ENCODE data around the gene KCNAB2. TPM values are rescaled to one million over a fixed set of nuclear protein-coding genes. Genes with fewer than 3 reads are reported as not detected.

Gene KCNAB2
- total and polyA plus RNA-seq, 4 donors = 1.8 to 5.9 (median 4.5) TPM

DNA sequence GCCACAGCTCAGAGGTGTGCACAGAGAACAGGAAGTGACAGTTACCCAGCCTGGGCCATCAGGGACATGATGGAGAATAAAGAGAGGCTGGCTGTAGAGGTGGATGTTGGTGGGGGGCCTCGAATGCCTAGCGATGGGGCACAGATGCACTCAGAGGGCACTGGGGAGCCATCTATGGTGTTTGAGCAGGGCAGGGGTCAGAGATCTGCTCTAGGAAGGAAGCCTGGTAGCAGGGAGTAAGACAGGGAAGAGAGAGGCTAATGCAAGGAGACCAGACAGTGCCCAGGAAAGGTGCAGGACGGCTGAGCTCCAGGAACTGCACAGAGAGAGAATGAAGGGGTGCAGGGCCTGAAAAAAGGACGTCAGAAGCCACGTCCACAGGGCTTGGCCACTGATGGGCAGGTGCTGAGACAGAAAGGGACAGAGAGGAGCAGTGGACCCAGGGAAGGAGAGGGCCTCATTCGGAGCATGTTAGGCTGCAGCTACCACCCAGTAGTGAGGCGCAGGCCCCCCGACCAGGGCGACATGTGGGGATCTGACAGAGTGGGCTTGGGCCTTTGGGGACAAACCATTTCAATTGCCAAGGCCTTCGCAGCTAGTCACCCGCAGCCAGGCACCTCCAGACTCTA lies 1.1 kb upstream of the KCNAB2 start:
- no peaks in the 10 kb centered on the region for H3K27me3 ChIP-seq (ENCODE audit: control insufficient read depth in 4 of 4, insufficient read depth in 4 of 4, low read length in 3 of 4)
- no peaks in the 10 kb centered on the region for H3K4me1 ChIP-seq (ENCODE audit: control insufficient read depth in 4 of 4, insufficient read depth in 4 of 4, low read length in 3 of 4)
- no peaks in the 10 kb centered on the region for H3K36me3 ChIP-seq (ENCODE audit: control insufficient read depth in 4 of 4, insufficient read depth in 3 of 4, low read depth in 1 of 4, low read length in 3 of 4)
- TF ChIP-seq RAD21 (IDR thresholded peaks at IDR 0.05) (no peak), HNF4A (conservative IDR thresholded peaks at IDR 0.05) (no peak)
- 86% methylated on average over 11 of the region's 11 CpGs for WGBS
- no peak for DNase-seq (ENCODE audit: low spot score)
- no peak overlapping the region for H3K9ac ChIP-seq (ENCODE audit: low read depth in 1 of 2, low read length in 2 of 2)
- no peak overlapping the region for H3K27ac ChIP-seq (ENCODE audit: low read depth in 1 of 2, low read length in 2 of 2)
- H3K9me3 ChIP-seq (ENCODE audit: control insufficient read depth in 4 of 4, low read length in 3 of 4) = no peaks in the 10 kb centered on the region
- H3K4me3 ChIP-seq (ENCODE audit: low read depth in 1 of 3, low read length in 3 of 3) = no peak overlapping the region

DNA sequence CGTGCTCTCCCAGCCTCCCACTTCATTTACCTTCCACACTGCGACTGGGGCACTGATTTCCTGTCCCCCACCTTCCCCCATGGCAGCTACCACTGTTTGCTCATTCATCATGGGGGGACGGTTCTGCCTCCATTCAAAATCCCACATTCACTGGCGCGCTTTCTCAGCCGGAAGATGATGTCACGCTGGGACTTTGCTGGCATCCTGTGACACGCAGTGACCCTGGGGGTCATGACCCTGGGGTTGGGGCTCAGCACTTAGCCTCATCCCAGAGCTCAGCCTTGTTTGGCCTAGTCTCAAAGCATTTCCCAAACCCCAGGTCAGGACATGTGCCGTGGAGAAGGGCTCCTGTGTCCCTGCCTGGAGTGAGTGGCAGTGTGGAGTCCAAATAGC lies 582 bp upstream of the KCNAB2 start:
- Histone ChIP-seq H3K27me3 (ENCODE audit: control insufficient read depth in 4 of 4, insufficient read depth in 4 of 4, low read length in 3 of 4) (no peaks in the 10 kb centered on the region), H3K9me3 (ENCODE audit: control insufficient read depth in 4 of 4, low read length in 3 of 4) (no peaks in the 10 kb centered on the region), H3K36me3 (ENCODE audit: control insufficient read depth in 4 of 4, insufficient read depth in 3 of 4, low read depth in 1 of 4, low read length in 3 of 4) (no peaks in the 10 kb centered on the region), H3K4me3 (ENCODE audit: low read depth in 1 of 3, low read length in 3 of 3) (no peak overlapping the region), H3K9ac (ENCODE audit: low read depth in 1 of 2, low read length in 2 of 2) (no peak overlapping the region), H3K27ac (ENCODE audit: low read depth in 1 of 2, low read length in 2 of 2) (no peak overlapping the region), H3K4me1 (ENCODE audit: control insufficient read depth in 4 of 4, insufficient read depth in 4 of 4, low read length in 3 of 4) (no peaks in the 10 kb centered on the region)
- WGBS = 83% methylated on average over 9 of the region's 9 CpGs
- TF ChIP-seq FOXA1 (IDR thresholded peaks at IDR 0.05) (no peak), RXRA (IDR thresholded peaks at IDR 0.05) (no peak), FOXA2 (IDR thresholded peaks at IDR 0.05) (no peak), HNF4G (IDR thresholded peaks at IDR 0.05) (no peak), NR2F2 (IDR thresholded peaks at IDR 0.05) (no peak), RAD21 (IDR thresholded peaks at IDR 0.05) (no peak), JUND (IDR thresholded peaks at IDR 0.05) (no peak), MAX (IDR thresholded peaks at IDR 0.05) (no peak)
- TF ChIP-seq, protein P1, sequence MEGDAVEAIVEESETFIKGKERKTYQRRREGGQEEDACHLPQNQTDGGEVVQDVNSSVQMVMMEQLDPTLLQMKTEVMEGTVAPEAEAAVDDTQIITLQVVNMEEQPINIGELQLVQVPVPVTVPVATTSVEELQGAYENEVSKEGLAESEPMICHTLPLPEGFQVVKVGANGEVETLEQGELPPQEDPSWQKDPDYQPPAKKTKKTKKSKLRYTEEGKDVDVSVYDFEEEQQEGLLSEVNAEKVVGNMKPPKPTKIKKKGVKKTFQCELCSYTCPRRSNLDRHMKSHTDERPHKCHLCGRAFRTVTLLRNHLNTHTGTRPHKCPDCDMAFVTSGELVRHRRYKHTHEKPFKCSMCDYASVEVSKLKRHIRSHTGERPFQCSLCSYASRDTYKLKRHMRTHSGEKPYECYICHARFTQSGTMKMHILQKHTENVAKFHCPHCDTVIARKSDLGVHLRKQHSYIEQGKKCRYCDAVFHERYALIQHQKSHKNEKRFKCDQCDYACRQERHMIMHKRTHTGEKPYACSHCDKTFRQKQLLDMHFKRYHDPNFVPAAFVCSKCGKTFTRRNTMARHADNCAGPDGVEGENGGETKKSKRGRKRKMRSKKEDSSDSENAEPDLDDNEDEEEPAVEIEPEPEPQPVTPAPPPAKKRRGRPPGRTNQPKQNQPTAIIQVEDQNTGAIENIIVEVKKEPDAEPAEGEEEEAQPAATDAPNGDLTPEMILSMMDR (IDR thresholded peaks at IDR 0.05; ENCODE audit: low read depth, low read length, missing input control) = no peak
- TF ChIP-seq, protein P2, sequence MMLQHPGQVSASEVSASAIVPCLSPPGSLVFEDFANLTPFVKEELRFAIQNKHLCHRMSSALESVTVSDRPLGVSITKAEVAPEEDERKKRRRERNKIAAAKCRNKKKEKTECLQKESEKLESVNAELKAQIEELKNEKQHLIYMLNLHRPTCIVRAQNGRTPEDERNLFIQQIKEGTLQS (IDR thresholded peaks at IDR 0.05) = no peak
- no peak for DNase-seq (ENCODE audit: low spot score)

DNA sequence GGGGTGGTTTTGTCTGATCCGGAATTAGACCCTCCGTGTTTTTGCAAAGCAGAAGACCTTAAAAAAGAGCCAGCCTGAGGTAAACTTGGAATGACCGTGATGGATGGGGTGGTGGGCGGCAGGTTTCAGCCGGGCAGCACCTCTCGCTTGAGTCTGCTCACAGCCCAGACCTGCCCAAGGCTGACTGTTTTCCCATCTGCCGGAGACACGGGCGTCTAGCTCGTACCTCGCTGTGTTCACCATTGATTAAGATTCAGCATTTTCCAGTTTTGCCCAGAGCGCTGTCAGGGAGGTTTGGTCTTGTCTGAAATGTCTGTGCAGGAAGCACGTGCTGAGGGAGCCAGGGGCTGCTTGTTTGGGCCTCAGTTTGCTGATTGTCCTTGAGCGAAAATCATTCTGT lies 591 bp downstream of the KCNAB2 start:
- Histone ChIP-seq H3K4me1 (ENCODE audit: control insufficient read depth in 4 of 4, insufficient read depth in 4 of 4, low read length in 3 of 4) (no peaks in the 10 kb centered on the region), H3K36me3 (ENCODE audit: control insufficient read depth in 4 of 4, insufficient read depth in 3 of 4, low read depth in 1 of 4, low read length in 3 of 4) (no peaks in the 10 kb centered on the region), H3K4me3 (ENCODE audit: low read depth in 1 of 3, low read length in 3 of 3) (no peak overlapping the region), H3K27ac (ENCODE audit: low read depth in 1 of 2, low read length in 2 of 2) (no peak overlapping the region), H3K9me3 (ENCODE audit: control insufficient read depth in 4 of 4, low read length in 3 of 4) (no peaks in the 10 kb centered on the region), H3K27me3 (ENCODE audit: control insufficient read depth in 4 of 4, insufficient read depth in 4 of 4, low read length in 3 of 4) (no peaks in the 10 kb centered on the region), H3K9ac (ENCODE audit: low read depth in 1 of 2, low read length in 2 of 2) (no peak overlapping the region)
- 86% methylated on average over 14 of the region's 14 CpGs for WGBS
- TF ChIP-seq, protein P2 (IDR thresholded peaks at IDR 0.05) = no peak
- TF ChIP-seq, protein P3, sequence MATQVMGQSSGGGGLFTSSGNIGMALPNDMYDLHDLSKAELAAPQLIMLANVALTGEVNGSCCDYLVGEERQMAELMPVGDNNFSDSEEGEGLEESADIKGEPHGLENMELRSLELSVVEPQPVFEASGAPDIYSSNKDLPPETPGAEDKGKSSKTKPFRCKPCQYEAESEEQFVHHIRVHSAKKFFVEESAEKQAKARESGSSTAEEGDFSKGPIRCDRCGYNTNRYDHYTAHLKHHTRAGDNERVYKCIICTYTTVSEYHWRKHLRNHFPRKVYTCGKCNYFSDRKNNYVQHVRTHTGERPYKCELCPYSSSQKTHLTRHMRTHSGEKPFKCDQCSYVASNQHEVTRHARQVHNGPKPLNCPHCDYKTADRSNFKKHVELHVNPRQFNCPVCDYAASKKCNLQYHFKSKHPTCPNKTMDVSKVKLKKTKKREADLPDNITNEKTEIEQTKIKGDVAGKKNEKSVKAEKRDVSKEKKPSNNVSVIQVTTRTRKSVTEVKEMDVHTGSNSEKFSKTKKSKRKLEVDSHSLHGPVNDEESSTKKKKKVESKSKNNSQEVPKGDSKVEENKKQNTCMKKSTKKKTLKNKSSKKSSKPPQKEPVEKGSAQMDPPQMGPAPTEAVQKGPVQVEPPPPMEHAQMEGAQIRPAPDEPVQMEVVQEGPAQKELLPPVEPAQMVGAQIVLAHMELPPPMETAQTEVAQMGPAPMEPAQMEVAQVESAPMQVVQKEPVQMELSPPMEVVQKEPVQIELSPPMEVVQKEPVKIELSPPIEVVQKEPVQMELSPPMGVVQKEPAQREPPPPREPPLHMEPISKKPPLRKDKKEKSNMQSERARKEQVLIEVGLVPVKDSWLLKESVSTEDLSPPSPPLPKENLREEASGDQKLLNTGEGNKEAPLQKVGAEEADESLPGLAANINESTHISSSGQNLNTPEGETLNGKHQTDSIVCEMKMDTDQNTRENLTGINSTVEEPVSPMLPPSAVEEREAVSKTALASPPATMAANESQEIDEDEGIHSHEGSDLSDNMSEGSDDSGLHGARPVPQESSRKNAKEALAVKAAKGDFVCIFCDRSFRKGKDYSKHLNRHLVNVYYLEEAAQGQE (IDR thresholded peaks at IDR 0.05) = no peak
- TF ChIP-seq GABPA (IDR thresholded peaks at IDR 0.05 in 1 of 2, conservative IDR thresholded peaks at IDR 0.05 in 1 of 2) = no peak
- no peak for TF ChIP-seq RXRA (IDR thresholded peaks at IDR 0.05)
- TF ChIP-seq, protein P1 (IDR thresholded peaks at IDR 0.05; ENCODE audit: low read depth, low read length, missing input control) = no peak
- TF ChIP-seq HNF4G (IDR thresholded peaks at IDR 0.05) = no peak
- DNase-seq (ENCODE audit: low spot score) = no peak

Data from liver (tissue), 9 donors.